Trophoblast cell (in vitro differentiated cells and primary cell): ENCODE data around the gene COL12A1.

Experiments used
- DNase-seq, 2 donors: peaks; one replicate each; pipeline ENCODE4 v3.0.0-alpha.2; 2016
- H2AFZ ChIP-seq: 2 replicates; pipeline ENCODE4 v1.6.1; 2013; ENCODE audit warnings: low read length, moderate library complexity, mild to moderate bottlenecking; ENCODE audit not compliant: insufficient read depth, poor library complexity
- H2AK5ac ChIP-seq: 2 replicates; pipeline ENCODE4 v1.6.1; 2013; ENCODE audit warnings: mild to moderate bottlenecking, low read length
- H2BK120ac ChIP-seq: 2 replicates; pipeline ENCODE4 v1.6.1; 2013; ENCODE audit warnings: low read length, mild to moderate bottlenecking, moderate library complexity; ENCODE audit not compliant: insufficient read depth, poor library complexity
- H2BK12ac ChIP-seq: 2 replicates; pipeline ENCODE4 v1.6.1; 2013; ENCODE audit warnings: mild to moderate bottlenecking, low read length, moderate library complexity
- H2BK5ac ChIP-seq: 2 replicates; pipeline ENCODE4 v1.6.1; 2013; ENCODE audit warnings: low read length, low read depth, moderate library complexity, mild to moderate bottlenecking; ENCODE audit not compliant: poor library complexity
- H3K14ac ChIP-seq: 2 replicates; pipeline ENCODE4 v1.6.1; 2013; ENCODE audit warnings: mild to moderate bottlenecking, low read length
- H3K18ac ChIP-seq: 2 replicates; pipeline ENCODE4 v1.6.1; 2013; ENCODE audit warnings: mild to moderate bottlenecking, low read length
- H3K23ac ChIP-seq: 2 replicates; pipeline ENCODE4 v1.6.1; 2013; ENCODE audit warnings: low read length
- H3K27ac ChIP-seq: 2 replicates; pipeline ENCODE4 v1.5.1; 2013; ENCODE audit warnings: low read depth, mild to moderate bottlenecking, inconsistent platforms, low read length, moderate library complexity
- H3K27me3 ChIP-seq: 2 replicates; pipeline ENCODE4 v1.6.1; 2013; ENCODE audit warnings: inconsistent platforms, mild to moderate bottlenecking, low read length, moderate library complexity; ENCODE audit not compliant: insufficient read depth
- H3K36me3 ChIP-seq, 2 experiments: 1 replicate in 1 of 2; 2 replicates in 1 of 2; pipeline ENCODE4 v1.6.1; 2013; ENCODE audit warnings: low read length in 2 of 2, mild to moderate bottlenecking in 2 of 2, moderate library complexity in 1 of 2; ENCODE audit not compliant: insufficient read depth in 2 of 2, control insufficient read depth in 1 of 2
- H3K4ac ChIP-seq: 2 replicates; pipeline ENCODE4 v1.6.1; 2013; ENCODE audit warnings: low read depth, mild to moderate bottlenecking, low read length, moderate library complexity
- H3K4me1 ChIP-seq, 2 experiments: 1 replicate in 1 of 2; 2 replicates in 1 of 2; pipeline ENCODE4 v1.6.1; 2013; ENCODE audit warnings: low read length in 2 of 2, mild to moderate bottlenecking in 2 of 2, moderate library complexity in 1 of 2; ENCODE audit not compliant: insufficient read depth in 2 of 2, control insufficient read depth in 1 of 2
- H3K4me2 ChIP-seq: 2 replicates; pipeline ENCODE4 v1.6.1; 2013; ENCODE audit warnings: inconsistent platforms, mild to moderate bottlenecking, low read length, moderate library complexity
- H3K4me3 ChIP-seq: 2 replicates; pipeline ENCODE4 v1.5.1; 2013; ENCODE audit warnings: mild to moderate bottlenecking, low read depth, low read length, inconsistent platforms
- H3K79me1 ChIP-seq: one replicate; pipeline ENCODE4 v1.6.1; 2013; ENCODE audit warnings: low read length
- H3K79me2 ChIP-seq: 2 replicates; pipeline ENCODE4 v1.6.1; 2013; ENCODE audit warnings: low read length, mild to moderate bottlenecking; ENCODE audit not compliant: control insufficient read depth, insufficient read depth, poor library complexity
- H3K9ac ChIP-seq: 2 replicates; pipeline ENCODE4 v1.6.1; 2013; ENCODE audit warnings: mild to moderate bottlenecking, low read length
- H3K9me3 ChIP-seq: 2 replicates; pipeline ENCODE4 v1.6.1; 2013; ENCODE audit warnings: low read depth, mild to moderate bottlenecking, control low read depth, inconsistent platforms, low read length; ENCODE audit not compliant: insufficient read depth
- H4K12ac ChIP-seq: 2 replicates; pipeline ENCODE4 v1.6.1; 2013; ENCODE audit warnings: low read depth, mild to moderate bottlenecking, low read length, moderate library complexity
- H4K8ac ChIP-seq: 2 replicates; pipeline ENCODE4 v1.6.1; 2013; ENCODE audit warnings: low read depth, mild to moderate bottlenecking, low read length, moderate library complexity
- H4K91ac ChIP-seq: one replicate; pipeline ENCODE4 v1.6.1; 2013; ENCODE audit warnings: low read depth, mild to moderate bottlenecking, low read length, moderate library complexity
- WGBS: extraction: QIAGEN DNeasy Blood & Tissue Kit; methylation state at CpG from one replicate; pipeline ENCODE4 v1.1.7; 2013; ENCODE audit warnings: missing lambda C conversion rate; ENCODE audit not compliant: insufficient read length, insufficient coverage; ENCODE audit errors: extremely low coverage; 5-methylcytosine and 5-hydroxymethylcytosine counted together

COL12A1 gene

GRCh38 chr6:75124983-75125382 is 80.9 kb downstream of the COL12A1 start:
- Histone ChIP-seq H3K9ac (no peak overlapping the region), H3K79me2 (no peaks in the 10 kb centered on the region), H3K27ac (no peak overlapping the region), H2AFZ (no peak overlapping the region), H3K9me3 (no peaks in the 10 kb centered on the region), H3K4me1 (no peaks in the 10 kb centered on the region), H2BK120ac (no peak overlapping the region), H3K27me3 (no peaks in the 10 kb centered on the region), H3K4me3 (no peak overlapping the region), H3K36me3 (peaks cover 0 to 9% of the 10 kb centered on the region in 2 experiments), H2AK5ac (no peak overlapping the region), H3K79me1 (no peaks in the 10 kb centered on the region), H4K8ac (no peak overlapping the region), H4K91ac (no peak overlapping the region), H3K4ac (no peak overlapping the region), H2BK5ac (no peak overlapping the region), H3K4me2 (no peak overlapping the region), H3K23ac (no peak overlapping the region), H4K12ac (no peak overlapping the region), H3K14ac (no peak overlapping the region), H2BK12ac (no peak overlapping the region), H3K18ac (no peak overlapping the region)
- DNase-seq = no peak
- no CpG with 5 or more reads among the region's 2 CpGs for WGBS

- no peak overlapping the region for H2AFZ ChIP-seq
- no peak overlapping the region for H3K4me3 ChIP-seq
- no peak for DNase-seq
- no peaks in the 10 kb centered on the region for H3K27me3 ChIP-seq
- no peak overlapping the region for H3K14ac ChIP-seq
- H3K79me1 ChIP-seq = no peaks in the 10 kb centered on the region
- no peak overlapping the region for H3K27ac ChIP-seq
- no peak overlapping the region for H3K18ac ChIP-seq
- WGBS = no CpG with 5 or more reads among the region's 2 CpGs
- H2BK120ac ChIP-seq = no peak overlapping the region
- H3K4ac ChIP-seq = no peak overlapping the region
- H2AK5ac ChIP-seq = no peak overlapping the region
- no peaks in the 10 kb centered on the region for H3K4me1 ChIP-seq
- H3K79me2 ChIP-seq = no peaks in the 10 kb centered on the region
- H2BK12ac ChIP-seq = no peak overlapping the region
- no peak overlapping the region for H3K9ac ChIP-seq
- no peak overlapping the region for H3K23ac ChIP-seq
- no peak overlapping the region for H2BK5ac ChIP-seq
- no peaks in the 10 kb centered on the region for H3K9me3 ChIP-seq
- no peak overlapping the region for H4K12ac ChIP-seq
- no peak overlapping the region for H3K4me2 ChIP-seq
- H3K36me3 ChIP-seq = peaks cover 0 to 8% of the 10 kb centered on the region in 2 experiments
- no peak overlapping the region for H4K91ac ChIP-seq
- no peak overlapping the region for H4K8ac ChIP-seq
Observed at GRCh38 chr6:75124085-75124484, 81.8 kb downstream of the COL12A1 start.

GRCh38 chr6:75118925-75119515 is 86.8 kb downstream of the COL12A1 start:
- Histone ChIP-seq H3K27ac (no peak overlapping the region), H3K9me3 (no peaks in the 10 kb centered on the region), H3K4ac (no peak overlapping the region), H3K36me3 (peaks cover 2 to 5% of the 10 kb centered on the region in 2 experiments), H2BK120ac (no peak overlapping the region), H3K4me2 (no peak overlapping the region), H3K79me1 (peaks cover 2% of the 10 kb centered on the region), H4K91ac (no peak overlapping the region), H3K4me3 (no peak overlapping the region), H2AFZ (no peak overlapping the region), H2BK12ac (no peak overlapping the region), H3K79me2 (no peaks in the 10 kb centered on the region), H3K18ac (no peak overlapping the region), H3K23ac (no peak overlapping the region), H2BK5ac (no peak overlapping the region), H4K12ac (no peak overlapping the region), H2AK5ac (no peak overlapping the region), H3K14ac (no peak overlapping the region), H3K4me1 (no peaks in the 10 kb centered on the region), H4K8ac (no peak overlapping the region), H3K9ac (no peak overlapping the region), H3K27me3 (no peaks in the 10 kb centered on the region)
- peak; percentile 76 to 93 for DNase-seq
- no CpG with 5 or more reads among the region's 8 CpGs for WGBS

- Histone ChIP-seq H3K4me3 (no peak overlapping the region), H2BK5ac (no peak overlapping the region), H3K79me2 (no peaks in the 10 kb centered on the region), H3K4ac (no peak overlapping the region), H4K8ac (no peak overlapping the region), H2AFZ (no peak overlapping the region), H3K36me3 (peaks cover 2 to 3% of the 10 kb centered on the region in 2 experiments), H3K79me1 (peaks cover 2% of the 10 kb centered on the region), H2BK12ac (no peak overlapping the region), H3K23ac (no peak overlapping the region), H2BK120ac (no peak overlapping the region), H3K9ac (no peak overlapping the region), H3K4me2 (no peak overlapping the region), H3K14ac (no peak overlapping the region), H3K4me1 (no peaks in the 10 kb centered on the region), H3K27me3 (no peaks in the 10 kb centered on the region), H4K91ac (no peak overlapping the region), H3K9me3 (no peaks in the 10 kb centered on the region), H4K12ac (no peak overlapping the region), H3K27ac (no peak overlapping the region), H3K18ac (no peak overlapping the region), H2AK5ac (no peak overlapping the region)
- no peak for DNase-seq
- WGBS = no CpG with 5 or more reads among the region's 2 CpGs
Observed at GRCh38 chr6:75117701-75118100, 88.2 kb downstream of the COL12A1 start.
